HEK293 (cell line): ENCODE measurements around the gene ATP10A.

ENCODE experiments used
- CTCF ChIA-PET: fragments of 350-600 bp; formaldehyde crosslinking; extraction: SDS; loops from one replicate; lab custom pipeline; 2021; ENCODE audit warnings: antibody characterized with exemption; lab: Yijun Ruan, JAX
- POLR2A ChIA-PET: fragments of 300-600 bp; formaldehyde crosslinking; extraction: SDS; loops from one replicate; lab custom pipeline; 2020; ENCODE audit warnings: antibody characterized with exemption, inconsistent platforms; lab: Yijun Ruan, JAX
- H3K27ac ChIP-seq: fragments of 200-500 bp; sonication (Bioruptor generic); 2 replicates; pipeline ENCODE4 v1.5.1; 2014; ENCODE audit warnings: low read depth, low read length, control low read depth, inconsistent platforms; ENCODE audit errors: extremely low read depth
- H3K36me3 ChIP-seq, 2 experiments: fragments of 200-500 bp in 1 of 2; sonication (Bioruptor generic) in 1 of 2; 1 replicate in 1 of 2; 2 replicates in 1 of 2; pipeline ENCODE4 v1.5.1; 2014 to 2017; ENCODE audit warnings: inconsistent platforms in 2 of 2, low read length in 2 of 2; ENCODE audit not compliant: control insufficient read depth in 2 of 2, insufficient read depth in 1 of 2
- H3K4me1 ChIP-seq: fragments of 200-500 bp; sonication (Bioruptor generic); 2 replicates; pipeline ENCODE4 v1.5.1; 2014; ENCODE audit warnings: mild to moderate bottlenecking, low read length, inconsistent platforms; ENCODE audit not compliant: control insufficient read depth, insufficient read depth
- H3K4me3 ChIP-seq: 2 replicates; pipeline ENCODE4 v1.5.1; 2011; ENCODE audit warnings: low read depth, mild to moderate bottlenecking, control low read depth, low read length, moderate library complexity
- H3K9me3 ChIP-seq: fragments of 200-500 bp; sonication (Bioruptor generic); 2 replicates; pipeline ENCODE4 v1.5.1; 2014; ENCODE audit warnings: low read depth, low read length, inconsistent platforms; ENCODE audit not compliant: control insufficient read depth, insufficient read depth
- ATF2 ChIP-seq: fragments of 450-650 bp; formaldehyde crosslinking; IDR thresholded peaks from 2 replicates; pipeline ENCODE4 v1.5.1; 2016; ENCODE audit warnings: missing biosample characterization, missing genetic modification characterization, low read depth
- BCL11B ChIP-seq: fragments of 450-650 bp; formaldehyde crosslinking; IDR thresholded peaks from 2 replicates; pipeline ENCODE4 v1.5.1; 2016; ENCODE audit warnings: low read depth, missing biosample characterization, missing genetic modification characterization
- WT1 ChIP-seq: fragments of 450-650 bp; formaldehyde crosslinking; IDR thresholded peaks from 2 replicates; pipeline ENCODE4 v1.5.1; 2016; ENCODE audit warnings: missing biosample characterization, missing genetic modification characterization
- ZBTB6 ChIP-seq: fragments of 450-650 bp; formaldehyde crosslinking; IDR thresholded peaks from 2 replicates; pipeline ENCODE4 v1.5.1; 2017; ENCODE audit warnings: missing biosample characterization, missing genetic modification characterization
- ZFP3 ChIP-seq: fragments of 450-650 bp; formaldehyde crosslinking; IDR thresholded peaks from 2 replicates; pipeline ENCODE4 v1.5.1; 2016; ENCODE audit warnings: low read depth, missing biosample characterization, missing genetic modification characterization
- ZNF157 ChIP-seq: fragments of 450-650 bp; formaldehyde crosslinking; IDR thresholded peaks from 2 replicates; pipeline ENCODE4 v1.5.1; 2016; ENCODE audit warnings: missing biosample characterization, missing genetic modification characterization
- ZNF211 ChIP-seq: fragments of 450-650 bp; formaldehyde crosslinking; IDR thresholded peaks from 2 replicates; pipeline ENCODE4 v1.5.1; 2016; ENCODE audit warnings: low read depth, missing biosample characterization, missing genetic modification characterization
- ZNF362 ChIP-seq: fragments of 450-650 bp; formaldehyde crosslinking; IDR thresholded peaks from 2 replicates; pipeline ENCODE4 v1.5.1; 2016; ENCODE audit warnings: missing biosample characterization, missing genetic modification characterization
- ZNF398 ChIP-seq: fragments of 450-650 bp; formaldehyde crosslinking; IDR thresholded peaks from 2 replicates; pipeline ENCODE4 v1.5.1; 2017; ENCODE audit warnings: missing biosample characterization, missing genetic modification characterization
- ZNF449 ChIP-seq: fragments of 450-650 bp; formaldehyde crosslinking; IDR thresholded peaks from 2 replicates; pipeline ENCODE4 v1.5.1; 2017; ENCODE audit warnings: missing biosample characterization, mild to moderate bottlenecking, missing genetic modification characterization, moderate library complexity
- ZNF549 ChIP-seq: fragments of 450-650 bp; IDR thresholded peaks from 2 replicates; pipeline ENCODE4 v1.5.1; 2018; ENCODE audit warnings: missing biosample characterization, missing genetic modification characterization, mild to moderate bottlenecking, inconsistent platforms, moderate library complexity
- ZNF639 ChIP-seq: fragments of 450-650 bp; formaldehyde crosslinking; IDR thresholded peaks from 2 replicates; pipeline ENCODE4 v1.5.1; 2016; ENCODE audit warnings: missing biosample characterization, missing genetic modification characterization
- ZSCAN23 ChIP-seq: fragments of 450-650 bp; formaldehyde crosslinking; IDR thresholded peaks from 2 replicates; pipeline ENCODE4 v1.5.1; 2016; ENCODE audit warnings: missing biosample characterization, missing genetic modification characterization
- ZXDB ChIP-seq: fragments of 450-650 bp; formaldehyde crosslinking; IDR thresholded peaks from 2 replicates; pipeline ENCODE4 v1.5.1; 2016; ENCODE audit warnings: missing biosample characterization, missing genetic modification characterization
- TF ChIP-seq, protein P1 (sequence below): fragments of 450-650 bp; formaldehyde crosslinking; IDR thresholded peaks from 2 replicates; pipeline ENCODE4 v1.5.1; 2016; ENCODE audit warnings: missing biosample characterization, missing genetic modification characterization
- TF ChIP-seq, protein P2 (sequence below): fragments of 450-650 bp; formaldehyde crosslinking; IDR thresholded peaks from 2 replicates; pipeline ENCODE4 v1.5.1; 2016; ENCODE audit warnings: missing biosample characterization, missing genetic modification characterization
- TF ChIP-seq, protein P3 (sequence below): fragments of 450-650 bp; formaldehyde crosslinking; optimal IDR thresholded peaks from 2 replicates; pipeline ENCODE3; 2016; ENCODE audit warnings: missing biosample characterization, mild to moderate bottlenecking, missing genetic modification characterization

The ATP10A gene

GRCh38 chr15:25909325-25909724, 46.2 kb upstream of the ATP10A start (continued):
- TF ChIP-seq ZNF362 (tag by site-specific recombination): no peak
- no peak for TF ChIP-seq BCL11B (tag by site-specific recombination)
- TF ChIP-seq ZNF398: no peak

- no peak overlapping the region for H3K4me3 ChIP-seq
- TF ChIP-seq ZNF449 (tag by site-specific recombination): no peak
- no peak for TF ChIP-seq ZNF157 (tag by site-specific recombination)
- TF ChIP-seq WT1: no peak
- TF ChIP-seq ZSCAN23 (tag by site-specific recombination): no peak
- TF ChIP-seq ZNF549: no peak
- TF ChIP-seq, protein P1, sequence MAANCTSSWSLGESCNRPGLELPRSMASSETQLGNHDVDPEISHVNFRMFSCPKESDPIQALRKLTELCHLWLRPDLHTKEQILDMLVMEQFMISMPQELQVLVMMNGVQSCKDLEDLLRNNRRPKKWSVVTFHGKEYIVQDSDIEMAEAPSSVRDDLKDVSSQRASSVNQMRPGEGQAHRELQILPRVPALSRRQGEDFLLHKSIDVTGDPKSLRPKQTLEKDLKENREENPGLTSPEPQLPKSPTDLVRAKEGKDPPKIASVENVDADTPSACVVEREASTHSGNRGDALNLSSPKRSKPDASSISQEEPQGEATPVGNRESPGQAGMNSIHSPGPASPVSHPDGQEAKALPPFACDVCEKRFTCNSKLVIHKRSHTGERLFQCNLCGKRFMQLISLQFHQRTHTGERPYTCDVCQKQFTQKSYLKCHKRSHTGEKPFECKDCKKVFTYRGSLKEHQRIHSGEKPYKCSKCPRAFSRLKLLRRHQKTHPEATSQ (tag by site-specific recombination): no peak
- TF ChIP-seq ZNF211 (tag by site-specific recombination): no peak
- TF ChIP-seq, protein P2, sequence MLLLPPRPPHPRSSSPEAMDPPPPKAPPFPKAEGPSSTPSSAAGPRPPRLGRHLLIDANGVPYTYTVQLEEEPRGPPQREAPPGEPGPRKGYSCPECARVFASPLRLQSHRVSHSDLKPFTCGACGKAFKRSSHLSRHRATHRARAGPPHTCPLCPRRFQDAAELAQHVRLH (tag by site-specific recombination): no peak
- no peak for TF ChIP-seq ZBTB6
- TF ChIP-seq ATF2 (tag by site-specific recombination): no peak
- TF ChIP-seq, all 188 proteins: peak for 0
- H3K4me1 ChIP-seq: no peaks in the 10 kb centered on the region
- no peaks in the 10 kb centered on the region for H3K9me3 ChIP-seq
- CTCF ChIA-PET: no interaction called here
- POLR2A ChIA-PET: no interaction called here
- H3K36me3 ChIP-seq: no peaks in the 10 kb centered on the region
- no peak overlapping the region for H3K27ac ChIP-seq
Measured at GRCh38 chr15:25905140-25905539, 42.0 kb upstream of the ATP10A start.

- H3K27ac ChIP-seq: no peak overlapping the region
- no peaks in the 10 kb centered on the region for H3K36me3 ChIP-seq
- no peaks in the 10 kb centered on the region for H3K9me3 ChIP-seq
- ChIA-PET POLR2A (no interaction called here), CTCF (interaction anchor here (0.6 kb wide), 1 partner anchor 119 kb away, joined by 4 read pairs; no protein-coding TSS in a partner anchor)
- H3K4me3 ChIP-seq: no peak overlapping the region
- H3K4me1 ChIP-seq: no peaks in the 10 kb centered on the region
- TF ChIP-seq, protein P3, sequence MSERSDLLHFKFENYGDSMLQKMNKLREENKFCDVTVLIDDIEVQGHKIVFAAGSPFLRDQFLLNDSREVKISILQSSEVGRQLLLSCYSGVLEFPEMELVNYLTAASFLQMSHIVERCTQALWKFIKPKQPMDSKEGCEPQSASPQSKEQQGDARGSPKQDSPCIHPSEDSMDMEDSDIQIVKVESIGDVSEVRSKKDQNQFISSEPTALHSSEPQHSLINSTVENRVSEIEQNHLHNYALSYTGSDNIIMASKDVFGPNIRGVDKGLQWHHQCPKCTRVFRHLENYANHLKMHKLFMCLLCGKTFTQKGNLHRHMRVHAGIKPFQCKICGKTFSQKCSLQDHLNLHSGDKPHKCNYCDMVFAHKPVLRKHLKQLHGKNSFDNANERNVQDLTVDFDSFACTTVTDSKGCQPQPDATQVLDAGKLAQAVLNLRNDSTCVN: no peak
- no peak for TF ChIP-seq ZNF639
- TF ChIP-seq ZXDB (tag by site-specific recombination): no peak
- TF ChIP-seq ZFP3 (tag by site-specific recombination): no peak
Measured at GRCh38 chr15:25903024-25903581, 40.0 kb upstream of the ATP10A start.
